Stimulated activated CD4-positive, alpha-beta T cell treated with anti-CD3 and anti-CD28 coated beads, TNF-alpha, amount 100 ng/mL, for 4 hours (primary cell): Measurements from ENCODE around the gene GJD2.

Experiments used
- DNase-seq, 3 experiments: peaks; one replicate each; pipeline ENCODE4 v3.0.0-alpha.2; 2020; ENCODE audit warnings: low read depth in 3 of 3

The GJD2 gene

GRCh38 chr15:34773013-34773412 lies 18.2 kb upstream of the GJD2 start:
- DNase-seq, result no peak

DNA sequence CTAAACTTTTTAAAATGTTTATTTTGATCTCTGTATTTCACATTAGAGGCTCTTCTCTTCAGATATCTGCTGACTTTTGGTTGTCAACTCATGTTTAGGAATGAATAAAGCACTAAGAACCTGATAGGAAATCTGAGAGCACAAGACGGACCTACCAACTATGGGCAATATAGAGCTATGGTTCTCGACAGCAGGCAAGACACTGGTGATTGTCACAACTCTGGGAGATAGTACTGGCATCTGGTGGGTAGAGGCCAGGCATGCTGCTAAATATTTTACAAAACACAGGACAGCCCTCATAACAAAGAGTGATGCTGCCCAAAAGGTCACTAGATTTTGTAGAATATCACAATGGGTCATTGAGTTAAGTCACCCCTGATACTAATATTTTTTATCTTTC lies 17.5 kb upstream of the GJD2 start:
- no peak for DNase-seq

- no peak for DNase-seq
Measured at GRCh38 chr15:34769711-34770110, 14.9 kb upstream of the GJD2 start.

- no peak for DNase-seq
Measured at GRCh38 chr15:34768530-34768929, 13.7 kb upstream of the GJD2 start.

GRCh38 chr15:34765741-34766140 lies 10.9 kb upstream of the GJD2 start:
- no peak for DNase-seq

DNA sequence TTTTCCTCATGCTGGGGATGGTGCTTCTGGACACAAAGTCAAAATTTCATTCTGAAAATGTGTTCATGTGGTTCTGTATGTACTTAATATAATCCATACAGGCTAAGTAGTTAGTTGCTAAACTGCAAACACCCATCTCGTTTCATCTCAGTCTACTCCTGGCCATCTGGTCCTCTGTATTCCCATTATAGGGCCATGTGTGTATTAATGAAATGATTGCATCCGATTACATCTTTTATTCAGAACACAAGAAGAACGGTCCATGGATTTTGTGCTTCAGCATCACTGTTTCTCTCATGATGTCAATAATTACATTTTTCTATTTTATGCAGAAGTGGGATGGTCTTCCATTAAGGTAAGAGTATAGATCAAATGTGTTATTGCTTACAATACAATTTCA lies 6.1 kb upstream of the GJD2 start:
- DNase-seq, result no peak

- no peak for DNase-seq
Measured at GRCh38 chr15:34759992-34760391, 5.2 kb upstream of the GJD2 start.

DNA sequence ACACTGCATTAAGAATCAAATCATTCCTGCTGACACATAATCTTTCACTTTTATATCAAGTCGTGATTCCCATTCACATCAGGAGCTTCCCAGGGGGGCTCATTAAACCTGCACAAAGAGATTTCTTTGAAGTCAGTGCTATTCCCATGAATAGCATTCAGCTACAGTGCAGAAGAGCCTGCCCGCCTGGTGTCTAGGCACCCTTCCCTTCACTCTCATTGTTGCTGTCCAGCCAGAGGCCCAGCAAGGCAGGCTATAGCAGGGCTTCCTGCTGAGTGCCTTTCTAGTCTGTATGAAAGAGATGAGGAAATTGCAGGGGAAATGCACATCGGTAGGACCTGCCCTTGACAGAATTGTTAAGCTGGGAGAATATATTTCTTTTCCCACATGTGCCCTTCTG lies 4.5 kb upstream of the GJD2 start:
- no peak for DNase-seq

DNA sequence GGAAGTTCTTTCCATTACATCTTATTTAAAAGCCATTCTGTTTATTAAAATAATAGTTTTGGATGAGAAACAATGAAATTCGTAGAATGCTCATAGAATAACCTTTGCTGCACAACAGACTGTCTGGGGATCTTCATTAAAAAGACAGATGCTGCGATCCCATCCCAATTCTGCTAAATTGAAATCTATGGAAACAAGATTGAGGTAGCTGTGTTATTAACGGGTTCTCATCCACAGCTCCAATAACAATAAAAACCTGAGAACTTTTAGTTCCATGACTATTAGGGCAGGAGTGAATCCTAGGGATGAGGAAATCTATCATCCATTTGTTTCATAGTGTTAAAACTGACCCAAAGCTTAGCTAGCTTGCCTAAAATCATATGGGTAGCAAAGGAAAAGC lies 2.5 kb upstream of the GJD2 start:
- no peak for DNase-seq

GRCh38 chr15:34755419-34755773 lies 598 bp upstream of the GJD2 start:
- no peak for DNase-seq

GRCh38 chr15:34754171-34754601 lies 612 bp downstream of the GJD2 start:
- no peak for DNase-seq

DNA sequence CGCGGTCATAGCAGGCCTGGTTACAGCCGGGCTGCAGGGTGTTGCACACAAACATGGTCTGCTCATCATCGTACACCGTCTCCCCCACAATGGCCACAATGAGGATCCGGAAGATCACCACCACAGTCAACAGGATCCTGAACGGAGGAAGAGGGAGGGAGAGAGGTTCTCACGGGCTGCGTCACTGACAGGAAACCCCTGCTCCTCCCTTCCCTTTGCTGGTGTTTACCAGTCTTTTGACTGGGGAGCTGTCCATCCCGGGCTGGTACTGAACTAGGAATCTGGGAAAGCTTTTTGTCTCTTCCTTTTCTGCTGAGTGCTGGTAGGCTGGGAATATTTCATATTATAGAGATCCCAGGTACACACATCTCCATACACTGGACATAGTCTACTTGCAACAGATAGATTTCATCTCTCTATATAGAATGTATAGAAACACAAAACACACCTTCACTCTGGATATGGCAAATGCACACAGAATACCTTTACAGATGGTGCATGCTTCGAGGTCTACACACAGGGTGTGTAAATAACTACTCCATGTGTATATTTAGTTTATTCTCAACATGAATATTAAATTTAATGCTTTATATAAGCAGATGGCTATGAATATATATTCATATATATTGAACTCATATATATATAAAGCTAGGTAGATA lies 1.4 kb downstream of the GJD2 start:
- no peak for DNase-seq

GRCh38 chr15:34749691-34750090 lies 5.1 kb downstream of the GJD2 start:
- no peak for DNase-seq

DNA sequence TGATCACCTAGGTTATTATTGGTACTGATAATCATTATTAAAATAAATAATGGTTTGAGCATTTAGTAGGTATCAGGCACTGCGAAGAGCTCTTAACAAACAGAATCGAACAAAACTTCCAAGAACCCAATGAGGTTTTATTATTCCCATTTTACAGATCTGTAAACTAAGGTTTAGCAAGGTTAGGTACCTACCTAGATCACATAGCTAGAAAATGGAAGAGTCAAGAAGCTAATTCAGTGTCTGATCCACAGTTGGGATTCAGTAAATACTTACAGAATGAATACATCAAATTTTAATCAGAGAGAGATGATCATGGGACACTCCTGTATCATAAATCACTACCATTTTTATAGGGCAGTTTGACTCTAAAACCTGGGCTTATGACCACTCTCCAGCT lies 15.5 kb downstream of the GJD2 start:
- DNase-seq, result no peak

GRCh38 chr15:34738002-34738401 lies 16.8 kb downstream of the GJD2 start:
- DNase-seq, result no peak

- DNase-seq, result no peak
Measured at GRCh38 chr15:34737477-34737876, 17.3 kb downstream of the GJD2 start.

GRCh38 chr15:34734303-34734702 lies 20.5 kb downstream of the GJD2 start:
- no peak for DNase-seq

DNA sequence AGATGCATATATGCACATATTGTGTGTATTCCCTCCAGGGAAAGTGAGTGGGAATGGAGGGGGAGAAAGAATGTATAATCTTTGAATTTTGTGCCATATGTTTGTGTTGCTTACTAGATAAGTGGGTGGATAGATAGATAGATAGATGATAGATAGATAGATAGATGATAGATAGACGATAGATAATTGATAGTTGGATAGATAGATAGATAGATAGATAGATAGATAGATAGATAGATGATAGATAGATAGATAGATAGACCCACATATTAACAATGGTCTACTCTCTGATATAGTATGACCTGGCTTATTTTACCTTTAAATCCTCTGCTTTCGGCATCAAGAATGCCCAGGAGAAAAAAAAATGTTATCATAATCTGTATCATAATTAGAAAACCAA lies 21.2 kb downstream of the GJD2 start:
- no peak for DNase-seq

DNA sequence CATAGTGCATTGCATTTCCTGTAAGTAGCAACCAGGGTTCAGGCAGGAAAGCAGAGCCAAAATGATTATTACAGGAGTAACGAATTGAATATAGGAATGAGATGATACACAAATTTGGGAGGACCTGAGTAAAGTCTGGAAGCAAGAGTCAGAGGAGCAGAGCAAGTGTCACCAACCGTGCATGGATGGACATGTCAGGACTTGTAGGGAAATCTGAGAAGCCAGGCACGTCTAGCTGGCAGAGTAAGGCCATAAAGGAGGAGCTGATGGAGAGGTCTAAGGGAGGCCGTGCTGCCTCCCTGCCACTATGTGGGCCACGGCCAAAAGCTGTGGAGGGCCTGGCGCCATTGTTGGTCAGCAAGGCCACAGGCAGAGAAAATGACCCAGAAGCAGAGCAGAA lies 22.4 kb downstream of the GJD2 start:
- DNase-seq, result no peak

- DNase-seq, result no peak
Measured at GRCh38 chr15:34730701-34731100, 24.1 kb downstream of the GJD2 start.

DNA sequence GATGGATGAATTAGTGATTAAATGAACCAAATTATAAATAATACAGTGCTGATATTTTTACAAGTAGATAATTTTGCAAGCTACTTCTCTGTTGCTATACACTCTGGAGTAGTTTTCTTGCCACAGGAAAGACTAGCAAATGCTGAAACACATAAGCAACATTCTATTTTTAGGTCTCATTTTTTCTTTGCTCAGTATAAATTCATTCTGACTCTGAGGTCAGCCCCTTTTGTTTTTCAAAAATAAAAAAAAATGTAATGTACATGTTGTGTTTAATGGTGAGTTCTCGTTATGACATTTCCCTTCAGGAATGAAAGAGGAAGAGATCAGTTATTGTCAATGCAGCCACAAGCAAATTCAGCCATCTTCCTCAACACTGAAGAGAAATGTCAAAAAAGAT lies 24.9 kb downstream of the GJD2 start:
- DNase-seq, result no peak

GRCh38 chr15:34729056-34729455 lies 25.7 kb downstream of the GJD2 start:
- DNase-seq, result no peak

GRCh38 chr15:34726406-34727100 lies 28.2 kb downstream of the GJD2 start:
- no peak for DNase-seq

DNA sequence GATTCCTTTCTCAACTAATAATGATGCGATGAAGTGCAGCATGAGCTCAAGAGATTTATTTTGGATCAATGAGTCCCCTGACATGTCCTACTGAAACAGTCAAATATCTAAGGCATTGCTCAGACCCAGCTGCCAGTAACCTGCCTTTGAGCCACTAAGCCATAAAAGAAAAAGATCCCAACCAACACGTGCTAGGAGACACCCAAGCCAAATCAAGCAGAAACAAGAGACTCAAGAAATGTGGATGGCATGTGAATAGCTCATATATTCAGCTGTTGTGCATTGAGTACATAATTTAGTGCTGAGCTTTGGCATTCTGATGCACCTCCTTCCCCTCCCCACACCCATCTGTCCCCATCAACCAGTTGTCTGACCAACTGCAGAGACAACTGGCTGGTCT lies 29.2 kb downstream of the GJD2 start:
- DNase-seq, result no peak
